Caco-2 (cell line): ENCODE measurements around the gene DSTN. TPM values are rescaled to one million over a fixed set of nuclear protein-coding genes. Genes with fewer than 3 reads are reported as not detected.
A peak's percentile ranks its signal among the peaks of the same experiment; 100 is the strongest.

Source experiments
- BruUV-seq: library from RNA; stranded (reverse); fragments of 400-500 nt; replicated peaks from 2 replicates; lab custom pipeline; 2021; lab: Mats Ljungman, UMichigan
- CTCF ChIA-PET: fragments of 300-600 bp; sonication (Branson Sonifier 250); formaldehyde crosslinking; loops from one replicate; lab custom pipeline; 2022; ENCODE audit warnings: antibody characterized with exemption; lab: Charles Lee
- POLR2A ChIA-PET: fragments of 300-600 bp; sonication (Branson Sonifier 250); formaldehyde crosslinking; loops from one replicate; lab custom pipeline; 2022; ENCODE audit warnings: antibody characterized with exemption; lab: Charles Lee
- DNase-seq, 2 experiments: peaks; one replicate each; pipeline versions ENCODE4 v3.0.0 to v3.0.0-alpha.2; 2020 to 2022
- H3K27me3 ChIP-seq: replicated peaks from 2 replicates; pipeline ENCODE4 v1.6.0; 2011; ENCODE audit warnings: low read length; ENCODE audit not compliant: control insufficient read depth, insufficient read depth
- H3K36me3 ChIP-seq: 2 replicates; pipeline ENCODE4 v1.5.1; 2011; ENCODE audit warnings: low read length; ENCODE audit not compliant: control insufficient read depth, insufficient read depth
- H3K4me1 ChIP-seq: fragments of 250-450 bp; sonication (Bioruptor Pico); 2 replicates; pipeline ENCODE4 v1.5.1; 2020; ENCODE audit warnings: mild to moderate bottlenecking
- H3K4me3 ChIP-seq: 2 replicates; pipeline ENCODE4 v1.5.1; 2011; ENCODE audit warnings: low read depth, mild to moderate bottlenecking, control low read depth, low read length
- H3K9me3 ChIP-seq: fragments of 250-450 bp; sonication (Bioruptor Pico); 2 replicates; pipeline ENCODE4 v1.5.1; 2020; ENCODE audit warnings: mild to moderate bottlenecking, moderate library complexity
- H3K27ac Mint-ChIP-seq: one replicate; pipeline ENCODE4 v1.8.0; 2022; ENCODE audit warnings: mixed read lengths; ENCODE audit not compliant: unreplicated experiment
- H3K27me3 Mint-ChIP-seq: one replicate; pipeline ENCODE4 v1.8.0; 2022; ENCODE audit warnings: mixed read lengths; ENCODE audit not compliant: insufficient read depth, unreplicated experiment
- H3K36me3 Mint-ChIP-seq: one replicate; pipeline ENCODE4 v1.8.0; 2022; ENCODE audit warnings: mild to moderate bottlenecking, mixed read lengths; ENCODE audit not compliant: insufficient read depth, unreplicated experiment
- H3K4me1 Mint-ChIP-seq: one replicate; pipeline ENCODE4 v1.8.0; 2022; ENCODE audit warnings: low read depth, mixed read lengths; ENCODE audit not compliant: unreplicated experiment
- H3K4me3 Mint-ChIP-seq: one replicate; pipeline ENCODE4 v1.8.0; 2022; ENCODE audit warnings: mild to moderate bottlenecking, moderate library complexity, mixed read lengths; ENCODE audit not compliant: unreplicated experiment
- H3K9me3 Mint-ChIP-seq: one replicate; pipeline ENCODE4 v1.8.0; 2022; ENCODE audit warnings: mixed read lengths; ENCODE audit not compliant: unreplicated experiment
- CTCF ChIP-seq, 2 experiments: fragments of 200-600 bp in 1 of 2; IDR thresholded peaks; 1 replicate in 1 of 2; 2 replicates in 1 of 2; pipeline versions ENCODE4 v1.5.1 to v1.8.0; 2011 to 2022; ENCODE audit warnings: antibody characterized with exemption in 1 of 2, control low read depth in 1 of 2, inconsistent platforms in 1 of 2, low read depth in 1 of 2, low read length in 1 of 2, mild to moderate bottlenecking in 1 of 2, moderate library complexity in 1 of 2; ENCODE audit not compliant: insufficient read depth in 1 of 2, severe bottlenecking in 1 of 2, unreplicated experiment in 1 of 2
- intact Hi-C: fragments of 100-400 bp; cut with micrococcal nuclease; formaldehyde crosslinking; loops from one replicate; pipeline ENCODE4 v1.10.0; 2022; ENCODE audit not compliant: unreplicated experiment
- total RNA-seq: library from RNA; stranded (reverse); gene quantifications from 2 replicates; pipeline ENCODE4 v1.2.3, GENCODE V29; 2022

DSTN gene
- total RNA-seq, 1 experiment from 2014 or later: 318 TPM

DNA sequence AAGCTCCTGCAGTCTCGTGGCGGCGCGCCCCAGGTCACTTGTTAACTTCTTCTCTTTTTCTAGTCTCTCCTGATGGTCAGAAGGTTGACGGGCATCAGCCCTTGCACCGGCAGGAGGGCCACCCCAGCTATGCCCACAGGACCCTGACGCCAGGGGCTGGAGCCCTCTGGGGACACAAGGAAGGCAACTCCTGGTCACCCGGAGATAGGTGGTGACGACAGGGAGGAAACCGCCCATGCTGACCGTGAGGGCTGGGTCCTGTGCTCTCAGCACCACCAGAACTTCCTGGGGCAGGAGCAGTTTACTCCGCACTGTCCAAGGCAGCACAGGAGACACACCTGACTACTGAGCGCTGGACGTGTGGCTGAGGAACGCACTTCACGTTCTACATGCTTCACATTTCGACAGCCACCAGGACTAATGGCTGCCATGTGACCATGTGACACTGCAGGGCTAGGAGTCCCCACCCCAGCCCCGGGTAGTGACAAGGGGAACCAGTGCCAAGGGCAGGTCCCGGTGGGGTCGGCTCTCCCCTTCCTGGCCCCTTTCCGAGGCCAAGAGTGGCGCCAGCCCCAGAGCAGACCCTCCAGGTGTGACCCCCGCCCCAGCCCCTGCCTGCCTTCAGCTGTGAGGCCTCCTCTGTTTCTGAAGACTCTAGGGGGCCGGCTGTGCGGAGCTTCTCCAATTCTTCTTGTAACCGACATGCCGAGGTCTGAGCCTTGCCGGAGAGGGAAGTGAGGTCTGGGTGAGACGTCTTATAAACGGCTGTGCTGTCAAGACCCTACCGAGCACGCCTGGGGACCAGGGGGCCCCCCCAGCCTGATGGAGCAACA lies 45.2 kb downstream of the DSTN start:
- POLR2A ChIA-PET: no interaction called here
- peaks cover 100% of the 10 kb centered on the region for H3K36me3 Mint-ChIP-seq
- peaks cover 5% of the 10 kb centered on the region for H3K4me1 Mint-ChIP-seq
- DNase-seq: peak in 1 of 2 experiments; percentile 43
- Histone ChIP-seq H3K36me3 (peaks cover 26% of the 10 kb centered on the region), H3K9me3 (no peaks in the 10 kb centered on the region), H3K4me3 (no peak overlapping the region), H3K27me3 (no peaks in the 10 kb centered on the region), H3K4me1 (0 out of 2 replicates have a peak, but pooled peaks cover 6% of the 10 kb centered on the region)
- intact Hi-C loops: no loop called here
- peak overlapping the region; percentile 76 for H3K27ac Mint-ChIP-seq
- no TSS peak for BruUV-seq
- peak overlapping the region; percentile 18 for H3K4me3 Mint-ChIP-seq
- no peaks in the 10 kb centered on the region for H3K9me3 Mint-ChIP-seq
- TF ChIP-seq CTCF (IDR thresholded peaks at IDR 0.05; ENCODE audit: insufficient read depth in 1 of 2, low read depth in 1 of 2, low read length in 1 of 2, severe bottlenecking in 1 of 2, unreplicated experiment in 1 of 2): no peak
- no peaks in the 10 kb centered on the region for H3K27me3 Mint-ChIP-seq
- CTCF ChIA-PET: interaction anchor here (0.9 kb wide), 1 partner anchor 78 kb away, joined by 3 read pairs; no protein-coding TSS in a partner anchor

DNA sequence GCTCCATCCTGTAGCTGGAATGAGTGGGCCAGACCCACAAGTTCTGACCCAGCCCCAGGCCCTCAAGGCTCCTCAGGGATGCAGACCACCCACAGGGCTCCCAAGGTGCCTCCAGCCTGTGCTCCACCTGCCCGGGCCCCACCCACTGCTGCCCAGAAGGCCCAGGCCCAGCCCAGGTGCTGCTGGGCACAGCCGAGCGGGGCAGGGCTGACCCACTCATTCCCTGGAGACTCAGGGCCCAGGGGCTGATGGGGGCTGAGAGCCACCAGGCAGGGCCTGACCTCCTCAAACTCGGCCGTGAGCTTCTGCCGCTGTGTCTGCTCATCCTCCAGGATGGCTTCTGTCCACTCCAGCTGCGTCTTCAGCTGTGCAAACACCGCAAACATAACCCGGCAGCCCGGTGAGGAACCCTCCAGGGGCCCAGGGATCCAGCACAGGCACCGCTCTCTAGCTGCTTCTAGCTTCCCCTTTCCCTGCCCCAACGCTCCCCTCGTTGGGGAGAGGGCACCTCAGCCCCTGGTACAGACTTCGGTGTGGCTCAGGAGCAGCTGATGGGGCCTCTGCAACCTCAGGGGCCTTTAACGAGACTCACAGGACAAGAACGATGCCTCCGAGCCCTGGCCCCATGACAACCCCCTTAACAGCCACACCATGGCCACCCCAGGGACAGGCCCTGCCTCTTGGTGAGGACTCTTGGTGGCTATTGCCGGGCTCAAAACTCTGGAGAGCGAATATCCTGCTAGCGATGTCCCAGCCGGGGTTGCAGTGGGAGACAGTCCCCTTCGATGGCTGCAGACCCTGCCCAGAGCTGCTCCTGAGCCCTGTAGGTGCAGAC lies 46.0 kb downstream of the DSTN start:
- Mint-ChIP-seq H3K4me3 (no peak overlapping the region), H3K9me3 (no peaks in the 10 kb centered on the region), H3K36me3 (peaks cover 100% of the 10 kb centered on the region), H3K27ac (no peak overlapping the region), H3K27me3 (no peaks in the 10 kb centered on the region), H3K4me1 (peaks cover 5% of the 10 kb centered on the region)
- Histone ChIP-seq H3K27me3 (no peaks in the 10 kb centered on the region), H3K36me3 (peaks cover 29% of the 10 kb centered on the region), H3K4me3 (no peak overlapping the region), H3K4me1 (0 out of 2 replicates have a peak, but pooled peaks cover 6% of the 10 kb centered on the region), H3K9me3 (no peaks in the 10 kb centered on the region)
- intact Hi-C loops: no loop called here
- peak in 1 of 2 experiments; percentile 38 for DNase-seq
- CTCF ChIA-PET: interaction anchor here (0.9 kb wide), 1 partner anchor 79 kb away, joined by 3 read pairs; no protein-coding TSS in a partner anchor
- no peak for TF ChIP-seq CTCF (IDR thresholded peaks at IDR 0.05; ENCODE audit: insufficient read depth in 1 of 2, low read depth in 1 of 2, low read length in 1 of 2, severe bottlenecking in 1 of 2, unreplicated experiment in 1 of 2)
- BruUV-seq: no TSS peak
- POLR2A ChIA-PET: no interaction called here
